ENCODE measurements around the gene S100A7A. TPM values are rescaled to one million over a fixed set of nuclear protein-coding genes. Genes with fewer than 3 reads are reported as not detected.
A peak's percentile ranks its signal among the peaks of the same experiment; 100 is the strongest.

Gene S100A7A
- total RNA-seq, 2 donors from 2014 or later, result not detected

GRCh38 chr1:153372571-153372970 lies 43.7 kb upstream of the S100A7A start:
- intact Hi-C loops (cut with DNase I), result no loop called here
- H3K4me3 ChIP-seq, result no peak overlapping the region
- H3K27me3 ChIP-seq, result no peaks in the 10 kb centered on the region
- ATAC-seq, result no peak
- H3K27ac ChIP-seq, result no peak overlapping the region
- H3K9me3 ChIP-seq, result no peaks in the 10 kb centered on the region
- DNase-seq, result no peak
- H3K36me3 ChIP-seq (replicated peaks in 1 of 2; ENCODE audit: insufficient read depth in 1 of 2, low read depth in 2 of 2), result no peaks in the 10 kb centered on the region
- 79 to 82% methylated on average over 2 of the region's 2 CpGs for WGBS, 2 donors
- no peak for TF ChIP-seq CTCF (IDR thresholded peaks at IDR 0.05)
- H3K4me1 ChIP-seq, result no peaks in the 10 kb centered on the region

- TF ChIP-seq CTCF (IDR thresholded peaks at IDR 0.05) (no peak), POLR2A (IDR thresholded peaks at IDR 0.05) (no peak)
- H3K36me3 ChIP-seq (replicated peaks in 1 of 2; ENCODE audit: insufficient read depth in 1 of 2, low read depth in 2 of 2), result no peaks in the 10 kb centered on the region
- ATAC-seq (no peak), DNase-seq (no peak)
- H3K27me3 ChIP-seq, result no peaks in the 10 kb centered on the region
- 52 to 73% methylated on average over 1 to 2 of the region's 2 CpGs for WGBS, 2 donors
- H3K27ac ChIP-seq, result no peak overlapping the region
- intact Hi-C loops (cut with DNase I), result no loop called here
- H3K4me1 ChIP-seq, result no peaks in the 10 kb centered on the region
- no peaks in the 10 kb centered on the region for H3K9me3 ChIP-seq
- no peak overlapping the region for H3K4me3 ChIP-seq
Observed at GRCh38 chr1:153374071-153374470, 42.2 kb upstream of the S100A7A start.

GRCh38 chr1:153375511-153375910 lies 40.8 kb upstream of the S100A7A start, which contains the start of gene S100A12:
Gene S100A12, minus strand, starts transcription at chr1:153375621. Its CDS starts 1,029 bp downstream, at chr1:153374592.
- Histone ChIP-seq H3K27ac (no peak within 1 kb of the TSS), H3K36me3 (replicated peaks in 1 of 2; ENCODE audit: insufficient read depth in 1 of 2, low read depth in 2 of 2) (no peaks in the 10 kb centered on the region), H3K4me3 (no peak within 1 kb of the TSS), H3K27me3 (no peaks in the 10 kb centered on the region), H3K4me1 (no peaks in the 10 kb centered on the region), H3K9me3 (peaks cover 0 to under 1% (median 0%) of the 10 kb centered on the region in 3 donors)
- no peak for TF ChIP-seq CTCF (IDR thresholded peaks at IDR 0.05)
- no peak for TF ChIP-seq POLR2A (IDR thresholded peaks at IDR 0.05)
- intact Hi-C loops (cut with DNase I), result no loop called here
- WGBS, 2 donors, result 81 to 83% methylated on average over 1 of the region's 1 CpG
- DNase-seq, result peak in 1 of 4 donors; percentile 21
- ATAC-seq, result no peak

- Histone ChIP-seq H3K36me3 (replicated peaks in 1 of 2; ENCODE audit: insufficient read depth in 1 of 2, low read depth in 2 of 2) (no peaks in the 10 kb centered on the region), H3K4me3 (no peak overlapping the region), H3K9me3 (peaks cover 0 to 3% (median 0%) of the 10 kb centered on the region in 3 donors), H3K27ac (no peak overlapping the region), H3K27me3 (no peaks in the 10 kb centered on the region), H3K4me1 (no peaks in the 10 kb centered on the region)
- DNase-seq (no peak), ATAC-seq (no peak)
- TF ChIP-seq CTCF (IDR thresholded peaks at IDR 0.05) (no peak), POLR2A (IDR thresholded peaks at IDR 0.05) (no peak)
- 77 to 78% methylated on average over 10 of the region's 10 CpGs for WGBS, 2 donors
- intact Hi-C loops (cut with DNase I), result no loop called here
Observed at GRCh38 chr1:153379591-153379990, 36.7 kb upstream of the S100A7A start.

GRCh38 chr1:153380711-153381110 lies 35.6 kb upstream of the S100A7A start:
- intact Hi-C loops (cut with DNase I), result no loop called here
- WGBS, 2 donors, result 88 to 89% methylated on average over 23 of the region's 23 CpGs
- peaks cover 0 to 3% (median 0%) of the 10 kb centered on the region in 3 donors for H3K9me3 ChIP-seq
- no peak for TF ChIP-seq CTCF (IDR thresholded peaks at IDR 0.05)
- TF ChIP-seq POLR2A (IDR thresholded peaks at IDR 0.05), result no peak
- H3K27ac ChIP-seq, result no peak overlapping the region
- no peaks in the 10 kb centered on the region for H3K27me3 ChIP-seq
- ATAC-seq (no peak), DNase-seq (no peak)
- no peaks in the 10 kb centered on the region for H3K36me3 ChIP-seq (replicated peaks in 1 of 2; ENCODE audit: insufficient read depth in 1 of 2, low read depth in 2 of 2)
- no peak overlapping the region for H3K4me3 ChIP-seq
- H3K4me1 ChIP-seq, result no peaks in the 10 kb centered on the region

Measured in body of pancreas (tissue), 4 donors.